Stimulated activated CD8-positive, alpha-beta memory T cell treated with anti-CD3 and anti-CD28 coated beads, Interleukin-7, amount 100 ng/mL, for 1 hour (primary cell): ENCODE results near the gene NIPAL3.

Experiments used
- DNase-seq, 2 donors: peaks; one replicate each; pipeline ENCODE4 v3.0.0-alpha.2; 2020; ENCODE audit warnings: low read depth in 2 of 2

Gene NIPAL3

DNA sequence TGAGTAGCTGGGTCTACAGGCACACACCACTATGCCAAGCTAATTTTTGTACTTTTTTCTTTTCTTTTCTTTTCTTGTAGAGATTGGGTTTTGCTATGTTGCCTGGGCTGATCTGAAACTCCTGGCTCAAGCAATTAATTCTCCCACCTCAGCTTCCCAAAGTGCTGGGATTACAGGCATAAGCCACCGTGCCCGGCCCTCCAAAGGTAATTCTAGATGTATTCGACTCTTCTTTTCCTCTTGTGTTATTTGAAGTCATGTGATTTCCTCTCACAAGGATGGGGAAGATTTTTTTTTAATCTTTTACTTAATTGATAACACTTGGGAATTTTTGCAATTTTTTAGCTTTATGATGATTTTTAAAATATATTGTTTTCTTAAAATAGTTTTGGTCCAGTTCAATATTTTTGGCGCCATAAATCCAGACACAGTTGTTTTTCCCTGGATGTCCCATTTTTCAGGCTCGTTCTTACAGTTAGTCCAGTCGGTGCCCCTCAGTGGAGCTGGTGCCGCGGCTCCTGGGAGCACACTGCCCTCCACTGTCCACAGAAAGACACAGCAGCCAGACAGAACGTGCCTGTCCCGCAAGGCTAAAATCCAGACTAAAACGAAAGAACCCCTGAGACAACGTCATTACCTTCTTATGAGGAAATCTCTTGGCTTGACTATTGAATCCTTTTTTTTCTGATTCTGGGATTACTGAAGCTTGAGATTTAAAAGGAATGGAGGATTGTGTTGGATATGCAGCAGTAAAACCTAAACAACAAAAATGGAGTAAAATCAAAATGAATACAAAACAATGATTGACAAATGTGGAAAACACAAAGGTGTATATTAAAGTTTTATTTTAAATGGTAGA lies 24.4 kb upstream of the NIPAL3 start:
- DNase-seq: peak; percentile 40 to 48

DNA sequence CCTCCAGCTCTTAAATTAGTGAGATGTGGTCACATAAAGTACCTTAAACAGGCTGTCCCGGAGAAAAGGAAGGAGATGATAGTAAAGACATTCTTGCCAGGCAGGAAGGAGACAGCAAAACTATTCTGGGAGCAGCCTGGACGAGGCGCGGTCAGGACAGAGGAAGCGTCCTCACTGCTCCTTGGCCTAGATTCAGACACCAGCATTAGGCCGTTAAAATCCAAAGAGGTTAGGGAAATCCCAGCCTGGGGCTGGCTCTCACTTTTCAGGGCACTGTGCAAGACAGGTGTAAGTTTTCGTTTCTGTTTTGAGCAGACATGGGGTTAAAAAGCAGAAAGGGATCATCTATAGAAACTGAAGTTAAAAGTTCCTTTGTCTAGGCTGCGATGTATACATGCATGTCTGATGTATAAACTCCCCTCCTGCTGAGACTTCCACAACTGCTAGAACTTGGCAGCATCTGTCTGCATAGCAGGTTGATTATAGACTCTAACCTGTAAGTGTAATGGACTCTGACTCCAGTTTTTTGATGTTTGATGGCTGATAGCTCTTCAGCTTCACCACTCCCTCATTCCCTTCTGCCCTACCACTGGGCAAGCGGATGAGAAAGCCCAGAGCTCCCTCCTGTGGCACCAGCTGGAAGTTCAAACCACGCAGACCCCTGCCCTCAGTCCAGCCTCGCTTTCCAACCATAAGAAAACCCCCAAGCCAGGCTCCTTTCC lies 23.6 kb upstream of the NIPAL3 start:
- peak in 1 of 2 donors; percentile 30 for DNase-seq

DNA sequence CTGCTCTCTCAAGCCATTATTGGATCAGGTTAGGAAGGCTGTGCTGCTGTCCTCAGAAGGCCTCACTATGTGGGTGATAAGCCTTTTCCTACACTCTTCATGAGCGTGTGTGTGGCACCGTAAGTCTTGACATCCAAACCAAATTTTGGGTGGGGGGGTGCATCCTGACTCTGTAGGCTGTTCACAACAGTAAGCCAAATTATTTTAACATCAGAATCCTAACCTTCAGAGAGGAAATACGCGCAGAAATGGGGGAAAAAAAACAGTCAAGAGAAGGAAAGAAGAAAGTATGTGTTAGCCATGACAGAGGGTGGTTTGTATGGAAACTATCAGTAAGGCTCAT lies 23.0 kb upstream of the NIPAL3 start:
- no peak for DNase-seq

DNA sequence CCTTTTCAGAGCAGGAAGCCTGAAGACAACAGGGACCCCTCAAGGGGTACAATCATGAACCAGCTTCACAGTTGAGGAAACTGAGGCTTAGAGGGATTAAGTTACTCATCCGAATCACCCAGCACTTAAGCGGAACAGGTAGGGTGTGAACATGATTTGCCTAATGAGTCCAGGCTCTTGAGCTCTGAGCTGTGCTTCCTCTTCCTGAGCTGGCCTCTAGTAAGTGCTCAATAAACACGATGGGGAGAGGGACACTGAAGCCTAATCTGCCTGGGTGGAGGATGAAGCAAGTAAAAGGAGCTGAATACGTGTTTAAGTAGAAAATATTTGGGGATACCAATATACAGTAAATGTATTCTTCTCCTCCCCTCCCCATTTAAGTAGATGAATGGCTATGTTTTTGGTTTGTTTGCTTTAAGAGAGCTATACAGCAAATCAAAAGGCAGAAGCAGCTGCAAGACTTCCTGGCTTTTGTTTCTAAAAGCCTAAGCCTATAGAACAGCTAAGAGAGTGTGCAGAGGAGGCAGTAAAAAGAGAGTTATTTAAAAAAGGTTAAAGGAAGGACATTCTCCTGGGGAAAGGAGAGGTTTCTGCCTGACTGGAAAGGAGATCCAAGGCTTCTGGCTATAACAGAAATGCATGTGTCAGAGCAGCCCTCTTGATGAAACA lies 22.5 kb upstream of the NIPAL3 start:
- no peak for DNase-seq

DNA sequence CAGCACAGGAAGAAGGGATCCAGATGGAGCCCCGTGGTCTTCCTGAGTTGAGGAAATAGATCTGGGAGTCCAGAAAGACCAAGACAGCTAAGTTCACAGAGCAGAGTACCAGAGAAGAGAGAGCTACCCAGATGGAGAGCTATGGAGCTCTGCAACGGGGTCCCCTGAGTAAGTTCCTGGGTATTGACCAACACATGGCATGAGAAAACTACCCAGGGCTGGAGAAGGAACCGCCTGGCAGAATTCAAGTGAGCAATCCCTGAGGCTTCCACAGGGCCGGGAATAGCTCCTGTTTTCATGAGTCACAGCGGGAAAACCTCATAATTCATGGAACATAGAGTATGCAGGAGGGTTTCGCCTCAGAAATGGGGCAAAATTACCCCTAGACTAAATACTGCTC lies 21.7 kb upstream of the NIPAL3 start:
- no peak for DNase-seq

DNA sequence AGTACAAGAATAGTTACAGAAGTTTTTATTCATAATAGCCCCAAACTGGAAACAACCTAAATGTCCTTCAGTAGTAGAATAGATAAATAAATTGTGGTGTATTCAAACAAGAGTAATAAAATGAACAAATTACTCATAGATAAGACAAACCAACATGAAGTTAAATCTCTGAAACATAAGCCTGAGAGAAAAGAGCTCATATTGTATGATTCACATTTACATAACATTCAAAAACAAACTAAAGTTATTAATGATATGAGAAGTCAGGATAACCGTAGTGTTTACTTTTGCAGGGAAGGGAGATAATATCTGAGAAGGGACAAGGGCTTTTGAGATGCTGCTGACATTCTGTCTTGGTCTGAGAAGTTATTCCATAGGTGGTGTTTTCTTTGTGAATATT lies 15.5 kb upstream of the NIPAL3 start:
- no peak for DNase-seq

DNA sequence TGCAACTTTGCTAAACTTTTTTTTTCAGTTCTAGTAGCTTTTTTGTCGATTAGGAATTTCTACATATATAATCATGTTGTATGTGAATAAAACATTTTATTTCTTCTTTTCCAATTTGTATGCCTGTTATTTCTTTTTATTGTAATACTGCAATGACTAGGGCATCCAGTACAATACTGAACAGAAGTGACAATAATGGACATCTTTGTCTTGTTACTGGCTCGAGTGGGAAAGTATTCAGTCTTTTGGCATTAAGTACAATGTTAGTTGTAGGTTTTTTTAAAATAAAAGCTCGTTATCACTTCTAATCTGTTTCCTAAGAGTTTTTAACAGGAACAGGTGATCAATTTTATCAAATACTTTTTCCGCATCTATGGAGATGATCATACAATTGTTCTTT lies 11.8 kb upstream of the NIPAL3 start:
- no peak for DNase-seq

DNA sequence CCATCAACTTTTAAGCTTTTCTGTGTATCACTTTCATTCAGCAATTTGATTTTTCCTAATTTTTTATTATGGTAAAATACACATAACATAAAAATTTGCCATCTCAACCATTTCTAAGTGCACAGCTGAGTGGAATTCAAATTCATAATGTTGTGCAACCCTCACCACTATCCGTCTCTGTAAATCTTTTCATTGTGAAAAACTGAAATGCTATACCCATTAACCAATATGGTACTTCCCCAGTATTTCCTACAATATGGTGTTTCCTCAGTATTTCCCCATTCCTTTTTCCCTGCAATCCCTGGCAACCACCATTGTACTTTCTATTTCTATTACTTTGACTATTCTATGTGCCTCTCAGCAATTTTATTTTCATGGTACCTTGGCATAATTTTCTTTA lies 8.8 kb upstream of the NIPAL3 start:
- no peak for DNase-seq

DNA sequence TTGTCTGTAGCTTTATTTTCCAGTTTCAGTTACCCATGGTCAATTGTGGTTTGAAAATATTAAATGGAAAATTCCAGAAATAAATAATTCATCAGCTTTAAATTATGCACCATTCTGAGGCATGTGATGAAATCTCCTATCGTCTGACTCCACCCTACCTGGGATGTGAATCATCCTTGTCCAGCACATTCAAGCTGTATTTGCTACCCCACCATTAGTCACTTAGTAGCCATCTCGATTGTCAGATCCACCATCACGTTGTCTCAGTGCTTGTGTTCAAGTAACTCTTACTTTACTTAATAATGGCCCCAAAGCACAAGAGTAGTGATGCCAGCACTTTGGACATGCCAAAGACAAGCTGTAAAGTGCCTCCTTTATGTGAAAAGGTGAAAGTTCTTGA lies 6.1 kb upstream of the NIPAL3 start:
- DNase-seq: no peak

DNA sequence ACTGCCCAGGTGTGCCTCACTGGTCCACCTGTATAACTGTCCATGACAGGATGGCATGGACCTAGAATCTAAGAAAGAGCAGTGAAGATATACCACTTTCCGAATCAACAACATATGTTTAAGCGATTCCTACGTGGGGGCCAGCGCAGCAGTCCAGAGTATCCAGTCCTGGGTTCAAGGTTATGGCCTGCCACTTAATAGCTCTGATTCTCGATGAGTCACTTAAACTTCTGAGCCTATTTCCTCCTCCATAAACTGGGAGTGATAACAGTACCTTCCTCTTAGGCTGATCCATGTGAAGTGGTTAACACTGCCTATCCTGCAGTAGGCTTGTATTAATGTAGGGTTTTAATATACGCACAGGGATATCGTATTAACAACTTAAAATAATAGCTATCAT lies 4.9 kb upstream of the NIPAL3 start:
- no peak for DNase-seq

DNA sequence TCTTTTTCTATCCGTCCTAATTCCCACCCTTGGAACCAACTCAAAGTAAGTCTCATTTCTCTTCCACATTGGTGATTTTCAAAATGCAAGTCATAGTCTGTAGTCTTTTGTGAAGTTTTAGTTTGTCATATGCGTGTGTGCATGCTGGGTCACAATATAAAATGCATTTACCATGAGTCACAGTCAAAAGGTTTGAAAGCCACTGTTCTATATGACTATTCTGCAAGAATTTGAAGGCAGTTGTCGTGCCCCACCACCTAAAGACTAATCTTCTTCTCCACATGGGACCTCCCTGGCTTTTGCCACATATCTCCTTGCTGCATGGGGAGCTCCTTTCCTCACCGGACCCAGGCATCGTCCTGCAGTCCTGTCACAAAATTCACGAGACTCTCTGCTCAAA lies 3.6 kb upstream of the NIPAL3 start:
- no peak for DNase-seq

DNA sequence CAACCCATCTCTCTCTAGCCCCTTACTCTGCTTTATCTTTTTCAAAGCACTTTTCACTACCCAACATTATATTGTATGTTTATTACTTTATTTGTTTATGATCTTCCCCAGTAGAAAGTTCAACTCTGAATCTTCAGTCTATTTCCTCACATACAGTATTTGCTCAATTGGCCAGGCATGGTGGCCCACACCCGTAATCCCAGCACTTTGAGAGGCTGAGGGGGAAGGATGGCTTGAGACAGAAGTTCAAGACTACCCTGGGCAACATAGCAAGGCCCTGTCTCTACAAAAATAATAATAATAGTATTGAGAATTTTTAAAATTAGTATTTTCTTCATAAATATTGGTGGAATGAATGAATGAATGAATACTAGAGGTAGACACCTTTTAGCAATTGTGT lies 3.2 kb upstream of the NIPAL3 start:
- no peak for DNase-seq

DNA sequence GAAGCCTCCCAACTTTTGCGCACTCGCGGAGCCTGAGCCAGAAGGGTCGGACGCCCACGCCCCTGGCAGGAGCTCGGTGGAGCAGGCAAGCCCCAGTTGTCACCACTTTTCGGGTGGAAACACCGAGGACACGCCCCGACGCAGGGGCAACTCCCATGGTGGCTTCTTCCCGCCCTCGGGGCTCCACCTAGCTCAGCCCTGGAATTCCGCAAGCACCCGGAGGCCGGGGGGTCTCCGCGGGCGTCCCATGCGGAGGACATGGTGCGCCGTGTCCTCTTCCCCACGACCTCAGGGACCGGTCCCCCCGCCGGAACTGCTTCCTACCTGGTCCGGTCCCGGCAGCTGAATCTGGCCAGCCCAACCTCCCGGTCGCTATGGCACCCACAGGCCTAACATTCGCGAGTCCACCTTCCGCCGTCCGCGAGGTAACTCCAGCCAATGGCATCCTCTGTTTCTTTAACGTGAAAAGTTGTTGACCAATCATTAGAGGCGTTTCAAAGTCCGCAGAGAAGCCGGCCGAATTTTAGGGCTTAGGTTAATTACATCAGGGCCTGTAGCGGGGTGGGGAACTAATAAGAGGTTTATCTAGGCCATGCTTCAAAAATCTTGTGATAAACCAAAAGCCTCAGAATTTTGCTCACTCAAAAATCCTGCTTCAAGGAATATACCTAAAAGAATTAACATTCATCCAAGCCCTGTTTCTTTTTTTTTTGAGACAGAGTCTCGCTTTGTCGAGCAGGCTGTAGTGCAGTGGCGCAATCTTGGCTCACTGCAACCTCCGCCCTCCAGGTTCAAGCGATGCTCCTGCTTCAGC lies 2.0 kb upstream of the NIPAL3 start, which contains the start of gene STPG1:
Gene STPG1 (minus strand): TSS at position 433 of the 814 bp plus-strand sequence. CDS start 12,394 bp downstream, outside the sequence.
- DNase-seq: peak; percentile 46 to 49

DNA sequence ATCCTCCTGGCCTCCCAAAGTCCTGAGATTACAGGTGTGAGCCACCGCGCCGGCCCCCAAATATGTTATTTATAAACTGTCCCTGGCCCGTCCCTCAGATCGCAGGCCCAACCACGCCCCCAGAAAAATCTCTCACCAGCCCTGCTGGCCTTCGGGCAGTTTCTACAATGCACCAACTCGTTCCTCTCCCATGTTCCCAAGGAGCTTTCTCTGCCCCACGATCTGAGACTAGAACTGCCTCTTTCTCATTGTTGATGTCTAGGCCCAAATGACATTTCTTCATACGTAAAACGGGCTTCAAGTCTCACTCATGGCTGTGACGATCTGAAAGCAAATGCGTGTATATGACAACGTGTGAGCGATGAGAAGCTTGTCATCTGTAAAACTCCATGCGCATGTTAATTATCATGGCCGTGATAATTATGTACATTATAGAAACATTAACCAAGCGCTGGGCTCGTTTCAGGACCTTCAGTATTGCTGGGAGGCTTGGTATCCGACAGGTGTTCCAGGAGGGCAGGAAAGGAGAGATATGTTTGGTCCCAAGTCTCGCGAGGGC lies 748 bp upstream of the NIPAL3 start:
- DNase-seq: no peak

DNA sequence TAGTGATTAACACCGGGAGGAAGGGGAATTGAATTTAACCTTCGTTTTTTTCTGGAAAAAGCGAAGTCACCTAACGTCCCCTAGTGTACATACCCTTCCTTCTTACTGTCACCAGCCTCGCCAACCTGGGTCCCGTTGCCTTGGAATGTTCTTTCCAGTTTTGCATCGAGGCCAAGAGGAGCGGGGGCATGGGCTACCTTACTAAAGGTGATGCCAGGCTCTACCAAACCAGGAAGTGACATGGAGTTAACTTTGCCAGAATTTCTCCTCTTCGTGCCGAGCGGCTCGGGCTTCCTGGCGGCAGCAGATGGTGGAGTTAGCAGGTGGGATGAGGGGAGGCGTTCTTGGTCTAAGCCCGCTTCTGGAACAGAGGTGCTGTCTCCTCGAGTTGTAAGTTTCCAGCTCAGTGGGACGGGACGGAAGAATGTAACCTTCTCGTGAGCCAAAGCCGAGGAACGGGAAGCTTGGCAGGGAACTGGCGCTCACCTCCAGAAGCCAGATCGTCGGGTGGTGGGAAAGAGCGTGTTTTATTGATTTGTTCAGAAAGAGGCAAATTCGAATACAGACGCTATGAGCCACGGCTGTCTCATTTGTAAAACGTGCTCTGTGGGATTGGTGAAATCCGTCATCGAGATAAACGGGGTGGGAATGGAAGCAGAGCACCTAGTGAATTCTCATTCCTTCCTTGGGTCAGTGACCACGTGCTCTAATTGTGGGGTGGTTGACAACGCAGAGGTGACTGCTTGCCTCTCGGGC lies 486 bp downstream of the NIPAL3 start:
- DNase-seq: no peak

DNA sequence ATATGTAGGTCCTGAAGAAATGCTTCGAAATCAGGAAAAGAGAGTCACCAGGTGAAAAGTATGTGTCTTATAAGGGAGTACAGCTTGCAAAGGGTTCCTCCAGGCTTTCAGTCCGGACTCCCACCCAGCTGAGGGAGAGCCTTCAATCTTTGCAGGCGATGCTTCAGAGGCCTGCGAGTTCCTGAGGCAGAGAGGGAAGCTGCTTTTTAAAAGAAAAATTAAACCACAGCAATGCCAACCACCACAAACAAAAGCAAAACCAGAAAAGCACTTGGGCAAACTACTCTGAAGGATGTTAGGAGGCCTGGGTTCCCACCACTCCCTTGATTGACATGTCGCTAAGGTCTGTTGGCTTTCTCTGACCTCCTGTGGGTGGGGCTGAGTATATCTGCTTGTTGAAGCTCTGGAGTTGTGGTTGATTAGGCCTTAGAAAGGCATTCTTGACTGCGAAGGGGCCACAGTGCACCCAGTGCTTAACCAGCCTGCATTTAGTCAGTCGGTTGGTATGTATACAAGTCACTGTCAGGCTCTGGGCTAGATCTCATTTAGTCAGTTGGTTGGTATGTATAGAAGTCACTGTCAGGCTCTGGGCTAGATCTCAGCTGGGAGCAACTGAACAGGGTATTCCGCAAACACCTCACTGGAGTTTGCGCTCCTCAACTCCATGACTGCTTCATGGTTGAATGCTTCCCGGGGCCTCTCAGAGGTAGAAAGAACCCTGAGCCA lies 1.2 kb downstream of the NIPAL3 start:
- DNase-seq: no peak

DNA sequence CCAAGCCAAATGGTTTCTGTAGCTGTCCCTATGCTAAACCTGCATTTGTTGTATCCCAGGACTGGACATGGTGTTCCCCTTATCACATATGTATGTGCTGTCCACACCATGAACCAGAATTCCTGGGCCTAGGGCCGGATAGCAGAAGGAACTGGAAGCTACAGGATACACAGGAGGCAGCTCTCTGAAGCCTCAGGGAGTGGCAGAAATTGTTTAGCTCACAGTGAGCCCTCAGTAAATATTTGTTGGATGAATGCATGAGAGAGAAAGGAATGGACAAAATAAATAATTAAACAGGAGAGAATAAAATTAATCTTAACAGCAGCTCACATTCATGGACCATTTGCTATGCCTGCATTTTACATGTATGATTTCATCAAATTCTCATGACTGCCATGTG lies 2.1 kb downstream of the NIPAL3 start:
- DNase-seq: no peak

DNA sequence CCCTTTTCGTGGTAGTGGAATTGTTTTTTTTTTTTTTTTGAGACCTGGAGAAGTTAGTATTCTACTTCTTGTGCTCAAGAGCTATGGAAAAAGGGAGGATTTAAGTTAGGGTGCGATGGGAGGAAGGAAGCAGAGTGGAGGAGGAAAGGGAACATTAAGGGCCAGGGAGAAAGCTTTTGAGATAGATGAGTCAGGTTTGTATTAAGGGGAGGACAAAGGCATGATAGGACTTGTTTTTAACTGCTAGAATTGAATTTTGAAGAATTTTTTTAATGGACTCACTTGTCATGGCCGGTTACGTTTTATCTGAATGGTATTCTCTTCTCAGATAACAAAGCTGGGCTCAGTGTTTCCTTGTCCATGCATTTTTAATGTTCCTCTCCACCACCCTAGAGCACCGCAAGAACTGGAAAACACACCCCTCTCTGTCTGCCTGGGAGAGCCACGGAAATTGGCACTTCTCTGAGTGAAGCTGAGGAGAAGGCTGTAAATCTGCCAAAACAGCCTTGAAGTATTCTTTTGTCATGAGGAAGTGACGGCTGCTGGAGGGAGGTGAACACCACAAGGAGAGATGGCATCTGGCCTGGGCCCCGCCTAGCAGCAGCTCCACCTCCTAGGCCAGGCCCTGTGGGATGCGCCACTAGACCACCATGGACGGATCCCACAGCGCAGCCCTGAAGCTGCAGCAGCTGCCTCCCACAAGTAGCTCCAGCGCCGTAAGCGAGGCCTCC lies 3.5 kb downstream of the NIPAL3 start:
- no peak for DNase-seq

DNA sequence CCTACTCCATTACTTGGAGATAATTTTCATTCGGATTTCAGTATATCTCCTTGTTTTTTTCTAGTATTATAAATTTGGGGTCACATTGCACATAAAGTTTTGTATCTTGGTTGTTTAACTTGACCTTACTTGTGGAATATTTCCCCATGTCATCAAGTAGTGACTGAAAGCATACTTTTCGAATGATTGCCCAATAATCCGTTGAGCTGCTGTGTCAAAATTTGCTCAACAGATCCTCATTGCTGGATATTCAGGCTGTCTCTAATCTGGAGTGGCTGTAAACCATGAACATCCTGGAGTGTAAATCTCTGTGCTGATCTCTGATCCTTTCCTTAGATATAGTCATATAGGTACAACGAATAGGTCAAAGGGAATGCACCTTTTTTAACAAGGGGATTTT lies 4.9 kb downstream of the NIPAL3 start:
- no peak for DNase-seq
